ENCODE results near the gene OCRL.
A peak's percentile ranks its signal among the peaks of the same experiment; 100 is the strongest.

The OCRL gene

GRCh38 chrX:129593137-129593536 lies 53.1 kb downstream of the OCRL start:
- DNase-seq = no peak

DNA sequence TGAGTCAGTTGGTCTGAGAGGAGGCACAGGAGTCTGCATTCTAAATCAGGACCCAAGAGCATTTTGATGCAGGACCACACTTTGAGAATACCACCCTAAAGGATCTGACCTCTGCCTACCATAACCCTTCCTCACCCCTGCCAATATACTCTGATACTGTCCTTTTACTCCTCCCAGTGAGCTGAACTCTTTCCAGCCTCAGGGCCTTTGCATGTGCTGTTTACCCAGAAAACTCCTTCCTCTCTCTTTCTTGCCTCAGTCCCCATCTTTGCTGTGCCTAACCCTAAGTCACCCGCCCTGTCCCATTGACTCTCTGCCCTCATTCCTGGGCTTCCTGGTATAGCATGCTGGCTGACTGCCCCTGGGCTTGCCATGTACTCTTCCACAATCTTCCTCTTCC lies 54.7 kb downstream of the OCRL start:
- DNase-seq = no peak

- no peak for DNase-seq
Observed at GRCh38 chrX:129596077-129596476, 56.0 kb downstream of the OCRL start.

- no peak for DNase-seq
Observed at GRCh38 chrX:129597905-129598304, 57.8 kb downstream of the OCRL start.

DNA sequence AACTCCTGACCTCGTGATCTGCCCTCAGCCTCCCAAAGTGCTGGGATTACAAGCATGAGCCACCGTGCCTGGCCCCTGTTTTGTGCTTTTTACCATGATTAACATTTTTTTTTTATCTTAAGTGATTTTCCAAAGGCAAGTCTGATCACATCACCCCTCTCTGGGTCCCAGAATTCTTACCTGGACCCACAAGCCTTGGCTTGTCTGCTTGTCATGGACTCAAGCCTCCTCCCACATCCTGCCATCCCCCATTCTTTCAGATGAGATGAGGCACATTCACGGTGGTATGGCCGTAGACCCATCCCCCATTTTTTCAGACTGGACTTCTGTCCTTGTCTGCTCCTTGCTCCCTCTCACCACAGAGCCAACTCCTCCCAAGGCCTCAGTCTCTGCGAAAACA lies 59.4 kb downstream of the OCRL start:
- no peak for DNase-seq

GRCh38 chrX:129599996-129600395 lies 59.9 kb downstream of the OCRL start:
- DNase-seq = no peak

DNA sequence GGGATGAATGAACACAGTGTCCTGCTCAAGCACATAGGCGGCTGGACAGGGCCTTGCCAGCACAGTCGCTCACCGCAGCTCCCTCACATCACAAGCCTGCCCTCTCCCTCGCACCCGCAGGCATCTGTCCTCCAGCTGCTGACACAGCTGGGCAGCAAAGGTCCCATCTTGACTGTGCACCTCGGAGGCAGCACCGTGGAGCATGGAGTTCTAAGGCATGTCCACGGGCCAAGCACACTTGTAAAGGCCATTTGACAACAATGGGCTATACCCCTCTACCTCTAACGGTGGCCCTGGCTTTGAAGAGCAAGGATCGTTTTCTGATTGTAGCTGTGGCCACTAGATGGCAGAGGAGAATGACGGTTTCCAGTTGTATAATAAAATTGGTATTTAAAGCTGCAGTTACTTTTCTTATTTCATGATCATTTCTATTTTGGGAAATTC lies 60.9 kb downstream of the OCRL start:
- DNase-seq = peak in 1 of 2 experiments; percentile 1

- no peak for DNase-seq
Observed at GRCh38 chrX:129606918-129607317, 66.9 kb downstream of the OCRL start.

- no peak for DNase-seq
Observed at GRCh38 chrX:129608496-129608895, 68.4 kb downstream of the OCRL start.

DNA sequence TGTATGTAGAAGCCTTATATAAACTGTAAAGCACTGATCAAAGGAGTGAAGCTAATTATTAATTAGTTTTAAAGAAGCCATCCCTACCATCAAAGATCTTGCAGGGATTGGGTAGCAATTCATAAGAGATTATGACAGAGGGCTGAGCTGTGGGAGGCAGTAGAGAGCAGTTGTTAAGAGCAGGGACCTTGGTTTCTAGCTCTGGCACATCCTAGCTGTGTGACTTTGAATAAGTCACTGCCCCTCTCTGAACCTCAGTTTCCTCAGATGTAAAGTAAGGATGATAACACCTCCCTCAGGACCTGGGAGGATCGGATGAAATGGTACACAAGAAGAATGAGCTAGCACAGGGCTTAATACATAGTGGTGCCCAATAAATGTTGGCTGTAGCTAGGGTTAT lies 69.3 kb downstream of the OCRL start:
- DNase-seq = no peak

- no peak for DNase-seq
Observed at GRCh38 chrX:129612396-129612795, 72.3 kb downstream of the OCRL start.

GRCh38 chrX:129613596-129613995 lies 73.5 kb downstream of the OCRL start:
- no peak for DNase-seq

- DNase-seq = no peak
Observed at GRCh38 chrX:129614481-129615255, 74.6 kb downstream of the OCRL start.

DNA sequence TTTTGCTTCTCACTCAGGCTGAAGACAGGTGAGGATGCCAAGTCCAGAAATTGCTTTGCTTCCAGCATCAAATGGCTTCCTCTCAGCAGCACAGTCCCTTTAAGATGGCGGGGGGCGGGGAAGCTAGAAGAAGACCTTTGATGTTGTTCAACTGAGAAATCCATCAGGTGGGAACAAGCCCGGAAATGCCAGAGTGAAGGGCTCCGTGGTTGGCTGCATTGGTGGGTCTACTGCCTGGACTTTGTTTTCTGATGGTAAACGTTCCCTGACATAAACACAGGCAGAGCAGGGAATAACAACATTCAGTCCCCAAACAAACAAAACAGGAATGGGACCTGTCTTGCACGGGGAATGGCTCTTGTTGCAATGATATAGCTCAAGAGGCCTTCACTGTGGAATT lies 77.4 kb downstream of the OCRL start:
- DNase-seq = no peak

- DNase-seq = no peak
Observed at GRCh38 chrX:129618997-129619396, 78.9 kb downstream of the OCRL start.

GRCh38 chrX:129622757-129623301 lies 82.8 kb downstream of the OCRL start:
- no peak for DNase-seq

GRCh38 chrX:129626026-129626425 lies 86.0 kb downstream of the OCRL start:
- DNase-seq = no peak

GRCh38 chrX:129629837-129630236 lies 89.8 kb downstream of the OCRL start:
- no peak for DNase-seq

- DNase-seq = no peak
Observed at GRCh38 chrX:129631849-129632248, 91.8 kb downstream of the OCRL start.

- DNase-seq = no peak
Observed at GRCh38 chrX:129632443-129632842, 92.4 kb downstream of the OCRL start.

GRCh38 chrX:129634541-129634940 lies 94.5 kb downstream of the OCRL start:
- no peak for DNase-seq

DNA sequence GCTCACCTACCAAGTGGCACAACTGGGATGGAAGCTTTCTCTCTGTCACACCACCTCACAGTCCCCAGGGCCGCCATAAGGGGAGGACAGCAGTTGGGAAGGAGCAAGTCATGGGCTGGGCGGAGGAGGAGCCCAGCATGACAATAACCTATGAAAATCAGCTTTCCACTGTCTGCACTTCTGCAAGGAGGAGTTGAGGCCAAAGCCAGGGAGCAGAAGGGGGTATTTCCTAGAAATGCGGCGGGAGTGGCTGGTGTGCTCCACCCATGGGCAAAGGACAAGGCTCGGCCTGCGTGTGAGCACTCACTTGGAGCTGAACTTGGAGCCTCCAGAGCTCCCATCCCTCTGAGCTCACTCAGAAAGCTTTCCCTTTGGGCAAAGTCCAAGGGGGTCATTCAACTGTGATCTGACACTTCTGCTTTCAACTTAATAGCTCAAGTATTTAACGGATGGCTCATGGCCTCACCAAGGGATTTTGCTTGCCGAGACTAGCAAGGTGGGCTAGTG lies 96.2 kb downstream of the OCRL start:
- DNase-seq = no peak

- DNase-seq = peak in 1 of 2 experiments; percentile 14
Observed at GRCh38 chrX:129637217-129638109, 97.4 kb downstream of the OCRL start.

DNA sequence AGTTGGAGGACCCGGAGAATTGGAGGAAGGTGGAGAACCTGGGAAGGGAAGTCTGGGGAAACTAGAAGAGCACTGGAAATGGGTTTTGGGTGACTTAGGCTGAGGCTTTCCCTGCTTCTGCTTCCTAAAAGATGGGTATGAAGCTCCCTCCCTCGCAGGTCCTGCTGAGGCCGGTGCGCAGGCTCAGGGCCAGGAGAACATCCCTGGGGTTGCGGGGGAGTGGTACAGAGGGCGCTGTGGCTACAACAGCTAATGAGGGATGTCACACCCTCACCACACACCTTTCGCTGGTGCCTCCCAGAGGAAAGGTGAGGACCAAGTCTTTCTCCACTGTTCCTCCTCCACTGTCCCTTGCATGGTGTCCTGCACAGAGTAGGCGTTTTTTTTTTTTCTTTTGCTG lies 98.9 kb downstream of the OCRL start:
- DNase-seq = no peak

All from SW 1271 (cell line).